ENCODE measurements around the gene SLC50A1.
A peak's percentile ranks its signal among the peaks of the same experiment; 100 is the strongest.

SLC50A1 gene

GRCh38 chr1:155127105-155127966 lies 8.3 kb upstream of the SLC50A1 start, which contains the start of gene EFNA1 (continued):
- TF ChIP-seq ZNF221 (tag by site-specific recombination; IDR thresholded peaks at IDR 0.05; ENCODE audit: borderline replicate concordance) = no peak
- TF ChIP-seq, protein P1, sequence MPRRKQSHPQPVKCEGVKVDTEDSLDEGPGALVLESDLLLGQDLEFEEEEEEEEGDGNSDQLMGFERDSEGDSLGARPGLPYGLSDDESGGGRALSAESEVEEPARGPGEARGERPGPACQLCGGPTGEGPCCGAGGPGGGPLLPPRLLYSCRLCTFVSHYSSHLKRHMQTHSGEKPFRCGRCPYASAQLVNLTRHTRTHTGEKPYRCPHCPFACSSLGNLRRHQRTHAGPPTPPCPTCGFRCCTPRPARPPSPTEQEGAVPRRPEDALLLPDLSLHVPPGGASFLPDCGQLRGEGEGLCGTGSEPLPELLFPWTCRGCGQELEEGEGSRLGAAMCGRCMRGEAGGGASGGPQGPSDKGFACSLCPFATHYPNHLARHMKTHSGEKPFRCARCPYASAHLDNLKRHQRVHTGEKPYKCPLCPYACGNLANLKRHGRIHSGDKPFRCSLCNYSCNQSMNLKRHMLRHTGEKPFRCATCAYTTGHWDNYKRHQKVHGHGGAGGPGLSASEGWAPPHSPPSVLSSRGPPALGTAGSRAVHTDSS (tag by site-specific recombination; IDR thresholded peaks at IDR 0.05) = no peak; the same call in 1 of the 2 replicates
- TF ChIP-seq ZNF510 (tag by site-specific recombination; IDR thresholded peaks at IDR 0.05; ENCODE audit: insufficient replicate concordance) = no peak
- no peak; the same call in 1 of the 2 replicates for TF ChIP-seq GLI2 (tag by site-specific recombination; IDR thresholded peaks at IDR 0.05; ENCODE audit: borderline replicate concordance, low read depth)
- no peak for TF ChIP-seq ZNF350 (tag by site-specific recombination; IDR thresholded peaks at IDR 0.05)
- TF ChIP-seq ZNF223 (tag by site-specific recombination; IDR thresholded peaks at IDR 0.05) = peak; percentile 97
- no peak for TF ChIP-seq ZNF23 (tag by site-specific recombination; IDR thresholded peaks at IDR 0.05; ENCODE audit: borderline replicate concordance)
- TF ChIP-seq ZNF394 (tag by site-specific recombination; IDR thresholded peaks at IDR 0.05; ENCODE audit: borderline replicate concordance) = no peak
- no peak for TF ChIP-seq ZNF121 (tag by site-specific recombination; IDR thresholded peaks at IDR 0.05)
- TF ChIP-seq ZNF426 (tag by site-specific recombination; IDR thresholded peaks at IDR 0.05) = no peak
- no peak for TF ChIP-seq ZNF416 (tag by site-specific recombination; IDR thresholded peaks at IDR 0.05)
- no peak for TF ChIP-seq ZNF248 (tag by site-specific recombination; IDR thresholded peaks at IDR 0.05)
- TF ChIP-seq ZNF148 (tag by site-specific recombination; IDR thresholded peaks at IDR 0.05; ENCODE audit: borderline replicate concordance) = no peak
- no peak for TF ChIP-seq SETDB1 (IDR thresholded peaks at IDR 0.05; ENCODE audit: insufficient read length, low read length)
- TF ChIP-seq ZNF174 (tag by site-specific recombination; IDR thresholded peaks at IDR 0.05) = no peak
- peak; percentile 55 for TF ChIP-seq ZXDB (tag by site-specific recombination; IDR thresholded peaks at IDR 0.05)
- TF ChIP-seq SP7 (tag by site-specific recombination; IDR thresholded peaks at IDR 0.05) = peak; percentile 76
- no peak for TF ChIP-seq ZNF626 (tag by site-specific recombination; IDR thresholded peaks at IDR 0.05)
- TF ChIP-seq ZNF704 (tag by site-specific recombination; IDR thresholded peaks at IDR 0.05) = no peak
- TF ChIP-seq HOXC10 (CRISPR knock-in tag; IDR thresholded peaks at IDR 0.05) = no peak
- no peak for TF ChIP-seq ZNF37A (tag by site-specific recombination; IDR thresholded peaks at IDR 0.05)
- no peak for TF ChIP-seq ZNF777 (tag by site-specific recombination; IDR thresholded peaks at IDR 0.05; ENCODE audit: borderline replicate concordance)
- TF ChIP-seq ZNF776 (tag by site-specific recombination; IDR thresholded peaks at IDR 0.05; ENCODE audit: borderline replicate concordance) = no peak
- TF ChIP-seq, protein P2, sequence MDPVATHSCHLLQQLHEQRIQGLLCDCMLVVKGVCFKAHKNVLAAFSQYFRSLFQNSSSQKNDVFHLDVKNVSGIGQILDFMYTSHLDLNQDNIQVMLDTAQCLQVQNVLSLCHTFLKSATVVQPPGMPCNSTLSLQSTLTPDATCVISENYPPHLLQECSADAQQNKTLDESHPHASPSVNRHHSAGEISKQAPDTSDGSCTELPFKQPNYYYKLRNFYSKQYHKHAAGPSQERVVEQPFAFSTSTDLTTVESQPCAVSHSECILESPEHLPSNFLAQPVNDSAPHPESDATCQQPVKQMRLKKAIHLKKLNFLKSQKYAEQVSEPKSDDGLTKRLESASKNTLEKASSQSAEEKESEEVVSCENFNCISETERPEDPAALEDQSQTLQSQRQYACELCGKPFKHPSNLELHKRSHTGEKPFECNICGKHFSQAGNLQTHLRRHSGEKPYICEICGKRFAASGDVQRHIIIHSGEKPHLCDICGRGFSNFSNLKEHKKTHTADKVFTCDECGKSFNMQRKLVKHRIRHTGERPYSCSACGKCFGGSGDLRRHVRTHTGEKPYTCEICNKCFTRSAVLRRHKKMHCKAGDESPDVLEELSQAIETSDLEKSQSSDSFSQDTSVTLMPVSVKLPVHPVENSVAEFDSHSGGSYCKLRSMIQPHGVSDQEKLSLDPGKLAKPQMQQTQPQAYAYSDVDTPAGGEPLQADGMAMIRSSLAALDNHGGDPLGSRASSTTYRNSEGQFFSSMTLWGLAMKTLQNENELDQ (tag by site-specific recombination; IDR thresholded peaks at IDR 0.05; ENCODE audit: low read depth) = no peak
- peak; percentile 70 for TF ChIP-seq GLIS1 (tag by site-specific recombination; IDR thresholded peaks at IDR 0.05)
- no peak for TF ChIP-seq ZFP3 (tag by site-specific recombination; IDR thresholded peaks at IDR 0.05; ENCODE audit: low read depth)
- peak; percentile 55 for TF ChIP-seq SP3 (tag by site-specific recombination; IDR thresholded peaks at IDR 0.05)
- peak; percentile 42; the same call in 1 of the 2 replicates for TF ChIP-seq REST (tag by site-specific recombination; IDR thresholded peaks at IDR 0.05)
- peak; percentile 74 for TF ChIP-seq KLF8 (tag by site-specific recombination; IDR thresholded peaks at IDR 0.05)

Data from HEK293 (cell line).